NCI-H748 (cell line): ENCODE results near the gene SPATA24.
"Not testable (repeated sequence)": the region's sequence is repeated elsewhere in the genome, so short reads cannot be mapped to it uniquely, and the experiment has no call there.

Source experiments
- DNase-seq: peaks from one replicate; lab custom pipeline; 2025; ENCODE audit not compliant: unreplicated experiment; lab: John Stamatoyannopoulos, UW

SPATA24 gene

GRCh38 chr5:139354186-139354585 is 49.7 kb downstream of the SPATA24 start:
- no peak for DNase-seq

DNA sequence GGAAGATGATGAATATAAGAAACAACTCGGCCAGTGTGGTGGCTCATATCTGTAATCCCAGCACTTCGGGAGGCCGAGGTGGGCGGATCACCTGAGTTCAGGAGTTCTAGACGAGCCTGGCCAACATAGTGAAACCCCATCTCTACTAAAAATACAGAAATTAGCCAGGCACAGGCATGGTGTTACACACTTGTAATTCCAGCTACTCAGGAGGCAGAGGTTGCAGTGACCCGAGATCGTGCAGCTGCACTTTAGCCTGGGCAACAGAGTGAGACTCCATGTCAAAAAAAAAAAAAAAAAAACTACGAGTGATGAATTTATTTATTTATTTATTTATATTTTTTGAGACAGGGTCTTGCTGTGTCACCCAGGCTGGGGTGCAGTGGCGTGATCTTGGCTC is 56.0 kb downstream of the SPATA24 start:
- not testable (repeated sequence) for DNase-seq
